GM19452 (cell line): ENCODE data around the gene HAND2.

Experiments
- ATAC-seq: cut with Tn5 transposase; IDR thresholded peaks from one replicate; pipeline ENCODE4 v1.9.1; 2021; ENCODE audit not compliant: unreplicated experiment

HAND2 gene

DNA sequence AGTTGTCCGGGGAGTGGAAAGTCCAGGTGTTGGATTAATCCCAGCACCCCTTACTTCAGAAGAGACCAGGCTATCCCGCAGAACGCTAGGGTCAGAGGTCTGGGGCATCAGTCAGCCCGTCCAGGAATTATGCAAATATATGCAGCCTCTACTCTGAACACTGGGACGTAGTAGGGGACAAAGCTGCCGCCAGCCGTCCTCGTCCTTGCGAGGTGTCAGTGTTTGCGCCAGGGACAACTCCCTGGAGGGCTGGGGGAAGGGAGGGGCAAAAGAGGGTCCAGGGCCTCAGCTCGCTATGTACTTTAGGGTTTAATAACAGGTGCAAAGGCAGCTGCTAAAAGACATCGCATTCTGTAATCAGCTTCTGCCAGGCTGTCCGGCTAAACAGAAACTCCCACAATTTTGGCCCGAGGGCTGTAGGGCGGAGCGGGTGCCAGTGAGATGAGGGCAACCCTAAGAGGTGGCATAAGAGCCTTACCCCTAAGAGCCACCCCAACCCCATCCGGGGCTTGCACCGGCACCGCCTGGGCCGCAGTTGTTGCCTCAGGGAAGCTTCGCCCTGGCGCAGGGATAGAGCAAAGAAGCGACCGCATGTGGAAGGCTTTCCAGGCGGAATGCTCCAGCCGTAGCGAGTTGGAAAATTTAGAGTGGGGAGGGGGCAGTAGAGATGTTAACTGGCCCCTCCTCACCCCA lies 8.4 kb downstream of the HAND2 start:
- ATAC-seq: no peak

DNA sequence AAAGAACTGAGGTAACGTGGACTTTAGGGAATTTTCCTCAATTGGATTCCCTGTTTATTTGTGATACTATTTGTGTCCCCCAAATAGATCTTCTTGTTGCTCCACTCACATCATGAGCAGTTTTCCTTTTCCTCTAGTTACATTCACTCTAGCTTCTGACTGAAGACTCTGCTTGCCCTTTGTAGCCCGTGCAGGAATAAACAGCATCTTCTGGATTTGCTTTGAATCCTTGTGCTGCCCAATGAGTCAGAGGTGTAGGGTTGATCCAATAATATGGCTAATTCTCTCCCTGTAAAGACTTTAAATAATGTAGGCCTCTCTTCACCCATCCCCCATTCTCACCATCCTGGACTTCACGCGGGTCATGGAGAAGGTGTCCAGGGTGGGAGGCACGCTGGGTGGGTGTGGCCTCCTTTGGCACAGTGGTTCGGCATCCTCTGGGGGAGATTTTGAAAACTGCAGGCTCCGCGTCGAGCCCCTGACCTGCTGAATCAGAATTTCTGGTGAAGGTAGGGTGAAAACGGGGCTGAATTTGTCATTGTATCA lies 9.0 kb downstream of the HAND2 start:
- no peak for ATAC-seq

DNA sequence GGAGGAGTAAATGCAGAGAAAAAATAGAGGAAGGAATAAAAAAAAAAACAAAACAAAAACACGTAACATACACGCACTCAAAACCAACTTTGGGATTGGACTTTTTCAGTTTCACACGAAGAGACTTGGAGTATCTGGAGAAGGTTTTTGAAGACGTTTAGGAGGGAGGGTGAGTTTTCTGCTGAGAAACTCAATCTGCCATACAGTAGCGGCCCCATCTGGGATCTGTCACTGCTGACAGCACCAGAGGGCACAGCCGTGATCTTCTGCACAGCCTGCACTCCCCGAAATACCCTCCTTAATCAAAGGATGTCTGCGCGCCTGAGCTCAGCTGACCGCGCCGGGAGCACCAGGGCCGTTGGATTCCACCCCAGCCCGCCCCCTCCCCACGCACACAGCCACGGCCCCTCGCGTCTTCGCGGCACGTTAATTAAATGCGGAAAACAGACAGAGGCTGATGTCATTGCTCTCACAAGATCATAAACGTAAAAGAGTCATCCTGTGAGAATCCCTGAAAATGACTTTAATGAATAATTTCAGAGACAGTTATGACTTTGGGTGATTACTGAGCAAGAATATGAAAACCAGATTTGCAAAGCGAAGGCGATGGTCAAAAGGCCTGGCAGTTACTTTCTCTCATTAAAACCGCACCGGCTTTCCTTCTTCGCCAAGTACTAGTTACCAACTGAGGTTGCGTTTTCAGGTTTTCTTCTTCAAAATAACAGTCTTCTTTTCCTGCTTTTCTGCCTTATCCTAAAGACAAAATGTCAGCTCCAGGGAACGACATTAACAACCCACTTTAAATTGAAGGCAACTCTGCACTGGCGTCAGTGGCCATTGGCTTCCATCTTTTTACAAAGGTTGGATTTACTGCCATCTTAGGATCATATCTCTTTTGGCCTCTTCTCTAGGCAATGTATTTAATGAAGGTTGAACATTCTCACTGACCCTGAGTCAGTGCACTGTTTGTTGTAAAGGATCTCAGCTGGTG lies 10.6 kb downstream of the HAND2 start:
- no peak for ATAC-seq

DNA sequence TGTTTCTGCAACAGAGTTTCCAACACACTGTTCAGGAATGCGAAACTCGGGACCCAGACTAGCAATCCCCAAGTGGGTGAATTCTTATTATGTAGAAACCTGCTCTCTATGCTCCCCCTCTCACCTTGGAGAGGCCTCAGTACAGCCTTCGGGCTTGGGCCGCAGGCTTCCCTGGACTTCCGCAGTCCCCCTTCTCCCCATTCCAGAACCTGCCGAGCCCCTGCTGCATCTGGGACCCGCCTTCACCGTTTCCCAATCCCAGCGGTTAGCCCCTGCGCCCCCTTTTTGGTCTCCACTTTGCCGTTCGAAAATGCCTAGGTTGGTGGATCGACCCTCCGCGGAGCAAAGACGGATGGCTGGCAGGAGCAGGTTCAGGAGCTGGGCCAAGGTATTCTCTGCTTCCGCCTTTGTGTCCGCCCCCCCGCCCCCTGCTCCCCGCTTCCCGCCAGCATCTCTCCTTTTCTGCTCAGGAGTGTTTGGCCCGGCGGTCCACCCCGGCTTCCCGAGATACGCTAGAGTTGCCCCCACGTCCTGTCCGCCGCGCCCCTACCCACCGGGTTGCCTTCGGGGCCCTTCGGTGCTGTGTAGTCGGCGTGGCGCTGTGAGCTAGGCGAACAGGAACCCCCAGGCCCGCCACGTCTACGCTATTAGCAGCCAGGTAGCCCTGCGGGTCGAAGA lies 11.5 kb downstream of the HAND2 start:
- no peak for ATAC-seq

DNA sequence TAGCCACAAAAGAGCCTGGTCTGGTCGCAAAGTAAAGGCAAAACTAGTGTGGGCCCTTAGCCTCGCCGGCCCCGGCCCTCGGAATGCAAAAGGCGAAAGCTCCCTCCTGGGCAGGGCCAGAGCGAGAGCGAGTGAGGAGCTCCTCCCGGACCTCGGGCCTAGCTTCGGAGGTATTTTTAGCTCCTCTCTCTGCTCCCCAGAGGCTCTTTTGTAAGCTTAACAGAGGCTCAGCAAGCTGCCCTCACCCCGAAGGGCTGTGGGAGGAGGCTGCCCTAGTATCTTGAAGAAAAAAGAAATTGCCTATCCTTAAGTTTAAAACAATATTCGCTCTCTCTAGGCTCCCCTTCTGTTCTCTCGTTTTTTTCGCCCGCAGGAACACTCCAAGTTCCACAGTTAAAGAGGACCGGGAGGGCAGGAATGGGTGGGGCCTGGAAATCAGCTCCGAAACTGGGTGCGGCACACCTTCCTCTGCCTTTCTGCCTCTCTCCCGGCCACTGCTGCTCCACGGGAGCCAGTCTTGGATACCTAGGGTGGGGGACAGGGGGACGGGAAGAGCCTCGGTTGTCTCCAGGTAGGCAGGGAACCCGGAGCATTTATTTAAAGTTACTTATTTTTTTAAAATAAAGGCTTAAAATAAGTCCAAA lies 12.1 kb downstream of the HAND2 start:
- no peak for ATAC-seq

DNA sequence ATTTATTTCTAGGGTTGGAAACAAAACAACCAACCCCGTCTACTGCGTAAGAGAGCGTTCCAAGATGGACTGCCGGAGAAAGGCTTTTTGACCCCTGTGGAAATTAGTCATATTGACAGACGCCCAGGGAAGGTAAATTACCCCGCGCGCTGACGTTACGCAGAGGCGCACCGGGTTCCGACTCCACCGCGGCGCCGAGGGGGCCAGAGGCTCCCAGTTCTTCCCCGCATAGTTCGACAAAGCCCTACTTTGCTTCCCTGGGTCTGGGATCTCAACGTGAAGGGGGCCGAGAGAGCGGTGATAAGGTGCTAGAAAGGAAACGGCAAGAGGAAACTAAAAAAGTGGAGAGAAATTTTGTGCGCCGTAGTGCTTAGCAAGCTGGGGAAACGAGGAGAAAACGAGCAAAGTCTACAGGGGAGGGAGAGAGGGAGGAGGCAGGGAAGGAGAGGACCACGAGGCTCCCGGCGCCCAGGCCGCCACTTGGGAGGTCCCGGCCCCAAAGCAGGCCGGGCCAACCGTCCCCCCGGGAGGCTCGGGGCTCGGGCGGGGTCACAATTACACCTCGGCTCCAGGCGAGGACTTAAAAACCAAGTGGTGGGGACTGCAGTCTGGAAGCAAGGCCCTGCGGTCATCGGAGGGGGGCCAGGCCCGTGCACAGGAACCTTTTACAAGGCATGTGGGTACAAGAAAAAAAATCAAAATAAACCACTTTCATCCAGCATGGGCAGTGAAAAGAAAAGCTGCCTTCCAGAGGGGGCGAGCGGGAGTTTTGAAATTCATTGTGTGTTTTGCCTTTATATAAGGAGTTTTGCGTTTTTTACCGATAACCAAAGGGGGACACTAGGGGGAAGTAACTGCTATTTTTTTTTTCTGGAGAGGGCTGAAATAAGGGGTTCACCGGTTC lies 13.2 kb downstream of the HAND2 start:
- ATAC-seq: no peak

DNA sequence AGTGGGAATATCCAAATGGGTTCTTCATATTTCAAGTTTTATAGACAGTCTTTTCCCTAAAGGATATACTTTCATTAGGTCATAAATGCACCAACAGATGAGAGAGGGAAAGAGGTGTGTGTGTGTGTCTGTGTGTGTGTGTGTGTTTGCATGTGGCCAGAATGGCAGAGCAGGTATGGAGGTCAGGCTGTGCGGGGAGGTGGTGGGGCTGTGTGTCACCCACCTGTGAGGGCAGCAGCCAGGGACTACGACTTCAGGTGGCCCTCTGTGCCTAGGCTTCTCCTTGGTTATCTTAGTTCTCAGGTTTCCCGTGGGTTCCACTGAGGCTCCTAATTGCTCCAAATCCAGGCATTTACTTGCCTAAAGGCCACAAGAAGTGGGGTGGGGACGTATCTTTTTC lies 14.6 kb downstream of the HAND2 start:
- ATAC-seq: no peak

DNA sequence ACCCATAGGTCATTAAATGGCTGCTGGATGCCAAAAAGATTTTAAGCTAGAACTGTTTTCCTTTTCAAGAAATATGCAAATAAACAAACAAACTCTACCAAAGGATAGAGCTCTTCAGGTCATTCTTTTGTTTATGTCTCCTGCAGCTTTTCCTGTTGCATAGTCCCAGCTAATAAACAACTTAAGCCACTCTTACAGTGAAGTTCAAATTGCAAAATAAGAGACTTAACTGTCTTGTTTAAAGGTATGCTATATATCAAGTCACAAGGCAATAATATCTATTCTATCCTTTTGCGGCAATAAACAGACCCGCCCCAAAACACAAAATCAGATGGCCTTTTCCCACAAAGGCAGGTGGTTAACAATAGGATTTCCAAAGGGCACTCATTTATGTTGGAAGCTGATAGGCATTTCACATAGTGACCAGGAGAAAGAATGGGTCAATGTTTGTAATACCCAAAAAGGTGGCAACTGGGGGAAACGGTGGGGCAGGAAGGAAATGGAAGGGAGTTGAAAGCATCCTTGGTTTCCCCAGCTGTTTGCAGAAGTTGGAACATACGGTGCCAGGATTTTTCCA lies 15.3 kb downstream of the HAND2 start:
- ATAC-seq: no peak

DNA sequence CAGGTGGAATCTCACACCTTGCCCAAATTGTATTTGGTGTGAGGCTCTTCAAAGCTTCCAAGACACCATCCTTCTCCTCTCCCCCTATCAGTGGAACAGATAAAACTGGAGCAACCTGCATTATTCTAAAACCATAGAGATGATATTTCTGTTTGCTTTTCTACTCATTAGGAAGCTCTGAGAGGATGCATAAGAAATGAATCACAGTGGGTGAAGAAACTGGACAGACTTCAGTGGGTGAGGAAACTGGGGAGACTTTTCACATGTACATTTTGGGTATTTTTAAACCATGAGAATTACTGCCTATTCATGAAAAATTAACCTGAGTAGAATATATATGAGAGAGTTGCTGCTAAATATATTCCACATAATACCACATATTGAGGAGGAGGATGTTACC lies 16.4 kb downstream of the HAND2 start:
- no peak for ATAC-seq

DNA sequence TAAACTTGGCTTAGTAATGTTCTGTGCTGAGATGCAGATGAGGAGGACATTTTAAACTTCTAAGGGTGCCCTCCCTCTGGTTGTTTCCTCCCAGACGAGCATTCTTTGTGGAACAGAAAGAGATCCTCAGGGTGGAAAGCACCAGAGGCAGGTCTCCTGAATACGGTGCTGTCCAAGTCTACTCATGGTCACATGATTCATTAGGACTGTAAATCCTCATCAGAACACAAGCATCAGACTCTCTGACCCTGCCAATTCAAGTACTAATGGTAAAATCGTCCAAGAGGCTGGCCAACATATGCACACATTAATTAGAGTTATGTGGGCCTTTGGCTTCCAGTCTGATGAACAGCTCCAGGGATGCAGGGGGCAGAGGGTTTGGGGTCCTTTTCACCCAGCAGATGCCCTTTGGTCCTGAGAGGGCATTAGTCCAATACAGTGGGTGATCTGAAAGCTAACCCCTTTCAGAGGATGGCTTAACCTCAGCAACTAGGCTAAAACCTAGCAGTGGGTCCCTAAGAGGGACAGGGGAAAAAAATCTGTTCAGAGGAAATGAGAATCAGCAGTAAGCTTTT lies 18.2 kb downstream of the HAND2 start:
- ATAC-seq: no peak

DNA sequence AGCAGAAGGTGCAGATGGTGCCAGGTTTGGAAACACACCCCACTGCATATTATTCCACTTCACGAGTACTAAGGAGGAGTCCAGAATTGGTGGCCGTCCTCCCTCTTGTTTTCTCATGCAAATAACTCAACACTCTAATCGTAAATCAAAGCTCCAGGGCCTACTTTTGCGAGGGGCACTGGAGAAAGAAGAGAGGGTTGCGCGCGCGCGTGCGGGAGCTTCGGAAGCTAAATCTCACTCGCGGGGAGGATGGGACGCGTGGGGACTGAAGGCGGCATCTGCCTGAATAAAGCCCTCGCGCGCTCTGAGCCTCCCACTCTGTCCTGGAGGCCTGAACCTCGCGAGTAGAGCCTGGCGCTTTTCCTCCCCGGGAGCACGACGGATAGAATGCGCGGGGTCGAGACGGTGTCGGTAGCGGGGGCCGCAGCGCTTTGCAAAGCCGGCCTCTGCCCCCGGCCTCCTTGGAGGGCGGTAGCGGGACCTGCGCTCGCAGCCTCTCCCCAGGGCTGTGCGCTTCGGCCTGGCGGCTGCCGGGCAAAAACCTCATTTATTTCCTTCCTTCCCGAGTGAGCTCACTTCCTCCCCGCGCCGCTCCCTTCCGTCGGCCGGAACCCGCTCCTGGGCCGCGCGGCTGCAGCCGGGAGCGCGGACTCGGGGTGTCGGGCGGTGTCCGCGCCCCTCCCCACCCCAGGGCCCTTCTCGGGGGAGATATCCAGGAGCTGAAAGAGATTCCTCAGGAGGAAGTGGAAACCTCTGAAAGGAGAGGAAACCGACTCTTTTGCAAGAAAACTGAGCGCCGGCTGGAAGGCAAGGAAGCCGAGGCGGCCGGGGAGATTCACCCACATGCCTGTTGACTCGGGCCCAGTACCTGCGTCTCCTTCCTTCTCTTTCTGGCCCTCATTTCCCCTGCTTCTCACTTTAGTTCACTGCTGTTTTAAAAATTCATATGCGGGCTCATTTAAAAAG lies 20.7 kb downstream of the HAND2 start:
- peak; percentile 36 for ATAC-seq

DNA sequence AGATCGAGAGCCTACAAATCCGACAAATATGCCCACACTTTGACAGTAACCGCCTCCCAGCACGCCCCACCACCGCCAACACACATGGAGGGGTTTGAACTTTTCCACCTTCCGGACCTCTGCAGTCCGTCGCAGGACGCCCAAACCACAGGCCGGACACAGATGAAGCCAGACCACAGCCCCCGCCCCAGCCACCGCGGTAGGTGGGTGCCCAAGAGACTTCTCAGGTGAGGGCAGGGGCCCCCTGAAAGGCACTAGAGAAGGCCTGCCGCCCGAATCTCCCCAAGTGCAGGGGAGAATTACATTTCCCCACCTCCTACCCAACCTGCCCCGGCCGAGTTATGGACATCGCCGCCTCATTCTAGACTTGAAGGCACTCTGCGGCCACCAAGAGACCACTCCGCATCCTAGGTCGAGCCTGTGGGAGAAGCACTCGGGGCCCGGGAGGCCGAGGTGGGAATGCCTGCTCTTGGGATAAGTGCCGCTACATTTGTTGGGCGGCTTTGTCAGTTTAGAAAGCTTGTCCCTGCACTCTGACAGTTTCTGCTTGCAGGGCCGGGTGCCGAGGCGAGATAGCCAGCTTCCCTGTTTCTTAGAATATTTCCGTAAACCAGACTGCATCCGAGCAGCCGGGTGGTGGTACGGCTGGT lies 21.5 kb downstream of the HAND2 start:
- no peak for ATAC-seq

DNA sequence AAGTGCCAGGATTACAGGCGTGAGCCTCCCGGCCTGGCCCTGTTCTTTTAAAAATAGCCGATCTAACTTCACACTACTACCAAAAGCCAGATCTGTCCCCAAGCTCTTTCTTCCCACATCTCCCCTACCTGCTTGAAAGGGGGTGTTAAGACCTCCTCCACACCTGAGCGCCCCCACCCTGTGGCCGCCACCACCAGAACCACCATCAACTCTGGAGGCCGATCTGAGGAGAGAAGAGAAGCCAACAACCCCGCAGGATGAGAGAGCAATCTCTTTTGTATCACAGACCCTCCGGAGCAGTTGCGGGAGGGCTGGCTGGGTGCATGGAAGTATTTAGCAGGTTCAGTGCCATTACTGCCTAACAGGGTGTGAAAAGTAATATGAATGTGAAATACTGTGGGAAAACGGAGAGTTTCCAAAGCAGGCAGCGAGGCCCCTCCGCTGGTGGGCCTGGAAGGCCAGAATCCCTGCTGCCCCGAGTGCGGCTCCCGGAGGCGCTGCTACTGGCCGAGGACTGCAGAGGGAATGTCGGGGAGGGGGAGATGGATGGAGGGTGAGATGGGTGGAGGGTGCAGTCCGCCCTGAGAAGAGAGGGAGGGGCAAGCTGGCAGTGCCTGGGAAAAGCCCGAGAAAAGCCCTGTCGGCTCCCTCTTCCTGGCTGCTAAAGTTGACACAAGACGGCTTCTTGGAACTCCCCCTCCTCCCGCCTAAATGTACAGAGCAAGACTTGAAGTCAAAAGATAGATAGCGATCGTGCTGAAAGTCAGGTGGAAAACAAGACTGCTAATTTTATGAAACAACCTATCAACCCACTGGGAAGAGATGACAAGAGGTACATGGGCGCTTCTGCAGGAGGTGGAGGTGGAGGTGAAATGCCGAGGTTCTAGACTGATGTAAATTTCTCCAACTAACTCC lies 22.3 kb downstream of the HAND2 start:
- no peak for ATAC-seq

DNA sequence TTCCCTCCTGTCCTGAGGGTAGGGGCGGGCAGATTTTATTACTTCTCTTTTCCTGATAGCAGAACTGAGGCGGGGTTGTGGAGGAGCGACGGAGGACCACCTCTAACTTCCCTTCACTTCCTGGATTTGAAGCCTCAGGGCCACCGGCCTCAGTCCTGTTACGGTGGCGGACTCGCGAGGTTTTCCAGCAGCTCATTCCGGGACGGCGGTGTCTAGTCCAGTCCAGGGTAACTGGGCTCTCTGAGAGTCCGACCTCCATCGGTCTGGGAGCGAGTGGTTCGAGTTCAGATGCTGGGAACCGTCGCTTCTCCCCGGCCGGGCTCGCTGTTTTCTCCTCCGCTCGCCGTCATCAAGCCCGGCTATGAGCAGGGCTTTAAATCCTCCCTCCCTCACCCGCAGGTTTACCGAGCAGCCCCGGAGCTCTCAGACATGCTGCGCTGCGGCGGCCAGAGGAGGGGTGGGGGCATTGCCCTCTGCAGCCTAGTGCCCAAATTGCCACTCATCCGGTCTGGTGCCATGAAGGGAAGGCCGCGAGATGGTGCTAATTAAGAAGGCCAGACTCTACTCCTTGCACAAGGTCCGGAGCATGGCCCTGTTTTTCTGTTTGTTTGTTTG lies 23.3 kb downstream of the HAND2 start:
- peak; percentile 21 for ATAC-seq

DNA sequence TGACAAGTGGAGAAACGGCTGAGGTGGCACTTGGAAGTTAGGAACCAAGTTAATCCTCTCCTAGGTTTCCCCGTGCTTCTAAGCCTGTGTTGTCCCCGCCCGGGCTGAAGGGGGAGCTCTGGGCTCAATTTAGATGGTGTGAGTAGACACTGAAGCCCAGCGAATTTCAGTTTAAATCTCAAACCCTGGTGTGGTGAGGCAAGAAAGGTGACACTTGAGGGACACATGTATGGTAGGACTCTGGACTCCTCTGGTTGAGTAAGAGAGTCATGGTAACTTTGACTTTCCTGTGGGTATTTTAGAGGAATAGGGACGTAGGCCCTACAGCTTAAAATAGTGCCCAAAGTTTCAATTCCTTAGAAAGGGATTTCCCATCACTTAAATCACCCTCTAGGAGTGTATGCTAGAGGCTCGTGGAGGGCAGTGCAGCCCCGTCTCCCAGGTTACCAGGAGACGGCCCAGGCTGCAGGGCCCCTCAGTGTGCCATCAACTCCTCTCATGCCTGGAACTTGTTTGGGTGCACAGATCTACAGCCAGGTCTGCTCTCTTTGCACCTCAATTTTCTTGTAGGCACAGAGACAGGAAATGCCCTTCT lies 24.0 kb downstream of the HAND2 start:
- peak; percentile 69 for ATAC-seq

DNA sequence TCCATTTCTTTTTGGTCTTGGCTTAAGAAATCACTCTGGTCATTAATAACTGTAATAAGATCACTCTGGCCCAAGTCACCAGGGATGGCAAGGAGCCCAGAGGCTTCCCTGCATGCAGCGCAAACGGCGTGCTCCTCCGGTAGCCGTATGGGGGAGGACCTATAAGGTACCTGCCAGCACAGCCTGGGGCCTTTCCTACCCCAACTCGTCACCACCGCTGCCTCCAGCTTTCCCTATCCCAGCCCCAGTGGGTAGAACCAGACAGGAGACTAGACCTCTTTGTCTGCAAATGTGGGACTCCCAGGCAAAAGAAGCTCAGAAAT lies 25.9 kb downstream of the HAND2 start:
- ATAC-seq: no peak
